Central memory CD4-positive, alpha-beta T cell (primary cell): Measurements from ENCODE around the gene ELAVL2.

Experiments
- DNase-seq: peaks from one replicate; pipeline ENCODE4 v3.0.0; 2022

The ELAVL2 gene

GRCh38 chr9:23659346-23660006 lies 166.6 kb downstream of the ELAVL2 start:
- no peak for DNase-seq

DNA sequence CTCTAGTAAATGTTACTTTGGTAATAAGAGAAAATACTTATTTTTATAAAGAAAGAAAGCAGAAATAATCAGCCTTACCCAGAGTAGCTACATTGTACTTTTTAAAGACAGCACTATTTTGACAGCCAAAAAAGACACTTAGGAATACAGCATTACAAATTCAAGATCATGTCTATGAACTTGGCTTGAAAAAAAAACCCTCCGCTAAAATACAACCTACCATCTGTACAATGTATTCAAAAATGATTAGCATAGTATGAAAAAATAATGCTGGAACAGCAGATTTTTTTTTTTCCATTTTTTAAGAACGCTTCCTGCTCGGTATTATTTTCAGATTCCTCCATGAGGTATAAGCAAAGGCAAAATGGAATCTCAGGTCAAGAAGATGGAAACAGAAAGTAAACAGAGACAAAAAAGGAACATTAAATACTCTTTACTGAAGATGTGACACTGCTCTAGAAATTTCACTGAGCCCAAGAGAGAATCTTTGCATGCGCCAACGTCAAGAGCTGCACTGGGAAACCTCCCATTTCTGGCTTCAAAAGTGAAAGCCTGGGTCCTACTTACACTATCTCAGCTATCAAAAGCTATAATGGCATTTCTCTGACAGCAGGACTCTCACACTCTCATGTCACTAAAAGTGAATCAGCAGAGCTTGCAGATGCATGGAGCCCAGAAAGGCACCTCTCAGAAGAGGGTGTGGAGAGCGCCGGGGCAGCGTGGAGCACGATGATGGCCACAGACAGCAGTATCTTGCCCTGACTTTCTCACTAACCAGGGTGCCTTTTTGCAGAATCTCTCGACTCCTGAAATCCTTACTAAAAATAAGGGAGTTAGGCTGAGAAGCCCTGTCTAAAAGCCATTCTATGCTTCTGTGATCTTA lies 167.4 kb downstream of the ELAVL2 start:
- no peak for DNase-seq

DNA sequence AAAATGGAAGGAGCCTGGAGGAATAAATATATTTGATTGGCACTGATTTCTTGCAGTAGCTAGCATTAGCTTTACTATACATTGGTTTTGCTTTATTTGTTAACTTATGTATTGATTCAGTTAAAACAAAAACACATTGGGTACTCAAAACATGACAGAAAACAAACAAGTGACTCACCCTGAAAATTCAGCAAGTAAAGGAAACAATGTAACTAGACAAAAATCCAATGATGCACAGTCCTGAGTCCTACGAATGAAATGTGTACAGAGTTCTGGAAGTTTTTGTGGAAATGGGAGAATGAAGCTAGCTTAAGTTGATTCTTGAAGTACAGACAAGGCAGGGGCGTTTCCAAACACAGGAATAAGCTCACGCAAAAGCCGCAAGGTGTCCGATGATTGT lies 175.0 kb downstream of the ELAVL2 start:
- no peak for DNase-seq

DNA sequence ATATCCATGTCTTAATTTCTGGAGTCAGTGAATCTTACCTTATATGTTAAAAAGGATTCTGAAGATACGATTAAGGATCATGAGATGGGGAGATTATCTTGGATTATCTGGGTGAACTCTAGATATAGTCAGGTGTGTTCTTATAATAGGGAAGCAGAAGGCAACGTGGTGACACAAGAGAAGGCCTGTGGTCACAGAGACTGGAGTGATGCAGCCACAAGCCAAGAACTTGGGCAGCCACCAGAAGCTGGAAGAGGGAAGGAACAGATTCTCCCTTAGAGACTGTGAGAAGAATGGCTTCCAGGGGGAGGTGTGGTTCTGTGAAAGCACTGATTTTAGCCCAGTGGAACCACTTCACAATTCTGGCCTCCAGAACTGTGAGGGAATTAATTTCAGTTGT lies 177.4 kb downstream of the ELAVL2 start:
- no peak for DNase-seq

GRCh38 chr9:23644896-23645295 lies 181.1 kb downstream of the ELAVL2 start:
- DNase-seq: no peak

- DNase-seq: no peak
Observed at GRCh38 chr9:23644326-23644725, 181.7 kb downstream of the ELAVL2 start.

GRCh38 chr9:23643656-23644258 lies 182.3 kb downstream of the ELAVL2 start:
- no peak for DNase-seq
